Trophoblast cell (in vitro differentiated cells and primary cell): ENCODE data around the gene LTBP4.

ENCODE experiments used
- DNase-seq, 2 donors: peaks; one replicate each; pipeline ENCODE4 v3.0.0-alpha.2; 2016
- H2AFZ ChIP-seq: 2 replicates; pipeline ENCODE4 v1.6.1; 2013; ENCODE audit warnings: low read length, moderate library complexity, mild to moderate bottlenecking; ENCODE audit not compliant: insufficient read depth, poor library complexity
- H2AK5ac ChIP-seq: 2 replicates; pipeline ENCODE4 v1.6.1; 2013; ENCODE audit warnings: mild to moderate bottlenecking, low read length
- H2BK120ac ChIP-seq: 2 replicates; pipeline ENCODE4 v1.6.1; 2013; ENCODE audit warnings: low read length, mild to moderate bottlenecking, moderate library complexity; ENCODE audit not compliant: insufficient read depth, poor library complexity
- H2BK12ac ChIP-seq: 2 replicates; pipeline ENCODE4 v1.6.1; 2013; ENCODE audit warnings: mild to moderate bottlenecking, low read length, moderate library complexity
- H2BK5ac ChIP-seq: 2 replicates; pipeline ENCODE4 v1.6.1; 2013; ENCODE audit warnings: low read length, low read depth, moderate library complexity, mild to moderate bottlenecking; ENCODE audit not compliant: poor library complexity
- H3K14ac ChIP-seq: 2 replicates; pipeline ENCODE4 v1.6.1; 2013; ENCODE audit warnings: mild to moderate bottlenecking, low read length
- H3K18ac ChIP-seq: 2 replicates; pipeline ENCODE4 v1.6.1; 2013; ENCODE audit warnings: mild to moderate bottlenecking, low read length
- H3K23ac ChIP-seq: 2 replicates; pipeline ENCODE4 v1.6.1; 2013; ENCODE audit warnings: low read length
- H3K27ac ChIP-seq: 2 replicates; pipeline ENCODE4 v1.5.1; 2013; ENCODE audit warnings: low read depth, mild to moderate bottlenecking, inconsistent platforms, low read length, moderate library complexity
- H3K27me3 ChIP-seq: 2 replicates; pipeline ENCODE4 v1.6.1; 2013; ENCODE audit warnings: inconsistent platforms, mild to moderate bottlenecking, low read length, moderate library complexity; ENCODE audit not compliant: insufficient read depth
- H3K36me3 ChIP-seq, 2 experiments: 1 replicate in 1 of 2; 2 replicates in 1 of 2; pipeline ENCODE4 v1.6.1; 2013; ENCODE audit warnings: low read length in 2 of 2, mild to moderate bottlenecking in 2 of 2, moderate library complexity in 1 of 2; ENCODE audit not compliant: insufficient read depth in 2 of 2, control insufficient read depth in 1 of 2
- H3K4ac ChIP-seq: 2 replicates; pipeline ENCODE4 v1.6.1; 2013; ENCODE audit warnings: low read depth, mild to moderate bottlenecking, low read length, moderate library complexity
- H3K4me1 ChIP-seq, 2 experiments: 1 replicate in 1 of 2; 2 replicates in 1 of 2; pipeline ENCODE4 v1.6.1; 2013; ENCODE audit warnings: low read length in 2 of 2, mild to moderate bottlenecking in 2 of 2, moderate library complexity in 1 of 2; ENCODE audit not compliant: insufficient read depth in 2 of 2, control insufficient read depth in 1 of 2
- H3K4me2 ChIP-seq: 2 replicates; pipeline ENCODE4 v1.6.1; 2013; ENCODE audit warnings: inconsistent platforms, mild to moderate bottlenecking, low read length, moderate library complexity
- H3K4me3 ChIP-seq: 2 replicates; pipeline ENCODE4 v1.5.1; 2013; ENCODE audit warnings: mild to moderate bottlenecking, low read depth, low read length, inconsistent platforms
- H3K79me1 ChIP-seq: one replicate; pipeline ENCODE4 v1.6.1; 2013; ENCODE audit warnings: low read length
- H3K79me2 ChIP-seq: 2 replicates; pipeline ENCODE4 v1.6.1; 2013; ENCODE audit warnings: low read length, mild to moderate bottlenecking; ENCODE audit not compliant: control insufficient read depth, insufficient read depth, poor library complexity
- H3K9ac ChIP-seq: 2 replicates; pipeline ENCODE4 v1.6.1; 2013; ENCODE audit warnings: mild to moderate bottlenecking, low read length
- H3K9me3 ChIP-seq: 2 replicates; pipeline ENCODE4 v1.6.1; 2013; ENCODE audit warnings: low read depth, mild to moderate bottlenecking, control low read depth, inconsistent platforms, low read length; ENCODE audit not compliant: insufficient read depth
- H4K12ac ChIP-seq: 2 replicates; pipeline ENCODE4 v1.6.1; 2013; ENCODE audit warnings: low read depth, mild to moderate bottlenecking, low read length, moderate library complexity
- H4K8ac ChIP-seq: 2 replicates; pipeline ENCODE4 v1.6.1; 2013; ENCODE audit warnings: low read depth, mild to moderate bottlenecking, low read length, moderate library complexity
- H4K91ac ChIP-seq: one replicate; pipeline ENCODE4 v1.6.1; 2013; ENCODE audit warnings: low read depth, mild to moderate bottlenecking, low read length, moderate library complexity
- WGBS: extraction: QIAGEN DNeasy Blood & Tissue Kit; methylation state at CpG from one replicate; pipeline ENCODE4 v1.1.7; 2013; ENCODE audit warnings: missing lambda C conversion rate; ENCODE audit not compliant: insufficient read length, insufficient coverage; ENCODE audit errors: extremely low coverage; 5-methylcytosine and 5-hydroxymethylcytosine counted together

The LTBP4 gene

GRCh38 chr19:40586611-40587010 lies 14.6 kb upstream of the LTBP4 start:
- no peak overlapping the region for H3K18ac ChIP-seq
- H3K9me3 ChIP-seq = no peaks in the 10 kb centered on the region
- no peak overlapping the region for H4K12ac ChIP-seq
- H3K23ac ChIP-seq = no peak overlapping the region
- H3K4ac ChIP-seq = no peak overlapping the region
- H3K14ac ChIP-seq = no peak overlapping the region
- no peak overlapping the region for H2BK5ac ChIP-seq
- H4K8ac ChIP-seq = no peak overlapping the region
- H3K4me1 ChIP-seq = peaks cover 0 to 3% of the 10 kb centered on the region in 2 experiments
- no peak overlapping the region for H2AK5ac ChIP-seq
- H3K9ac ChIP-seq = no peak overlapping the region
- H3K4me2 ChIP-seq = no peak overlapping the region
- no peak overlapping the region for H2BK120ac ChIP-seq
- H4K91ac ChIP-seq = no peak overlapping the region
- no peak overlapping the region for H3K4me3 ChIP-seq
- no peaks in the 10 kb centered on the region for H3K79me2 ChIP-seq
- H3K36me3 ChIP-seq = peaks cover 38 to 43% of the 10 kb centered on the region in 2 experiments
- no peaks in the 10 kb centered on the region for H3K27me3 ChIP-seq
- H3K27ac ChIP-seq = no peak overlapping the region
- H3K79me1 ChIP-seq = no peaks in the 10 kb centered on the region
- H2BK12ac ChIP-seq = no peak overlapping the region
- no peak overlapping the region for H2AFZ ChIP-seq
- DNase-seq = no peak
- no CpG with 5 or more reads among the region's 14 CpGs for WGBS

DNA sequence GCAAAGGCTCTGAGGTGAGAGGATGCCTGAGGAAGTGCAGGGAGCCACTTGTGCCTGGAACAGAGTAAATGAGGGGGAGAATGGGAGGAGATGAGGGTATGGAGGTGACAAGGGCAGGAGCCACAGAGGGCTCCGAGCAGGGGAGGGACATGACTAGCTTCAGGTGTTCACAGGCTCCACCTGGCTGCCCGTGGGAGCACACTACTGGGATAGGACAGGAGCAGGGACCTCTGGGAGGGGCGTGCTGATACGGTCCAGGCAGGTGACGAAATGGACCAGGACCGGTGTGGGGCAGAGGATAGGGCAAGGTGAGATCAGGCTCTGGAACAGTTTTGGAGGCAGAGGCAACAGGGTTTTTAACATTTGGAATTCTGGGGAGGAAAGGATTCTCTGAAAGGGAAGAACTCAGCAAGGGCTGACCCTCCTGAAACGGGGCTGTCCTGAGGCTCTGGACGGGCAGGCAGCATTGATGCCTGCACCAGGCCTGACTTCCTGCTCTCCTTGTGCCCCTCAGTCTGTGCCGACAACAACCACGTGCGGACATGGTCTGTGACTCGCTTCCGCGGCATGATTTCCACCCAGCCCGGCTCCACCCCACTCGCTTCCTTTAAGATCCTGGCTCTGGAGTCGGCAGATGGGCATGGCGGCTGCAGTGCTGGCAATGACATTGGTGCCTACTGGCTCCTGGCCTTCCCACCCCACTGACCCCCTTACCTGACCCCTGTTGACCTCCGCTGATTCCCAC lies 12.9 kb upstream of the LTBP4 start:
- Histone ChIP-seq H3K27ac (no peak overlapping the region), H3K9me3 (no peaks in the 10 kb centered on the region), H4K12ac (no peak overlapping the region), H3K9ac (no peak overlapping the region), H3K79me2 (no peaks in the 10 kb centered on the region), H3K4me3 (no peak overlapping the region), H2BK5ac (no peak overlapping the region), H4K91ac (no peak overlapping the region), H3K23ac (no peak overlapping the region), H3K36me3 (peaks cover 29 to 34% of the 10 kb centered on the region in 2 experiments), H3K18ac (no peak overlapping the region), H2BK120ac (no peak overlapping the region), H4K8ac (no peak overlapping the region), H3K14ac (no peak overlapping the region), H3K79me1 (no peaks in the 10 kb centered on the region), H3K4me1 (peaks cover 0 to 3% of the 10 kb centered on the region in 2 experiments), H2AFZ (no peak overlapping the region), H3K4ac (no peak overlapping the region), H3K4me2 (no peak overlapping the region), H3K27me3 (no peaks in the 10 kb centered on the region), H2AK5ac (no peak overlapping the region), H2BK12ac (no peak overlapping the region)
- DNase-seq = no peak
- WGBS = no CpG with 5 or more reads among the region's 19 CpGs

- no peak overlapping the region for H2AFZ ChIP-seq
- no peaks in the 10 kb centered on the region for H3K79me1 ChIP-seq
- H4K12ac ChIP-seq = no peak overlapping the region
- no peak overlapping the region for H3K4me2 ChIP-seq
- no peaks in the 10 kb centered on the region for H3K27me3 ChIP-seq
- no peak overlapping the region for H2BK12ac ChIP-seq
- H3K9me3 ChIP-seq = no peaks in the 10 kb centered on the region
- no peak overlapping the region for H3K4me3 ChIP-seq
- H3K18ac ChIP-seq = no peak overlapping the region
- H3K27ac ChIP-seq = no peak overlapping the region
- H3K4ac ChIP-seq = no peak overlapping the region
- no peak overlapping the region for H4K91ac ChIP-seq
- DNase-seq = no peak
- H3K14ac ChIP-seq = no peak overlapping the region
- H3K79me2 ChIP-seq = no peaks in the 10 kb centered on the region
- H3K4me1 ChIP-seq = peaks cover 0 to 3% of the 10 kb centered on the region in 2 experiments
- H3K36me3 ChIP-seq = peaks cover 25 to 30% of the 10 kb centered on the region in 2 experiments
- no CpG with 5 or more reads among the region's 9 CpGs for WGBS
- no peak overlapping the region for H3K23ac ChIP-seq
- H4K8ac ChIP-seq = no peak overlapping the region
- H2AK5ac ChIP-seq = no peak overlapping the region
- H2BK5ac ChIP-seq = no peak overlapping the region
- H2BK120ac ChIP-seq = no peak overlapping the region
- H3K9ac ChIP-seq = no peak overlapping the region
Observed at GRCh38 chr19:40588926-40589569, 12.1 kb upstream of the LTBP4 start.

DNA sequence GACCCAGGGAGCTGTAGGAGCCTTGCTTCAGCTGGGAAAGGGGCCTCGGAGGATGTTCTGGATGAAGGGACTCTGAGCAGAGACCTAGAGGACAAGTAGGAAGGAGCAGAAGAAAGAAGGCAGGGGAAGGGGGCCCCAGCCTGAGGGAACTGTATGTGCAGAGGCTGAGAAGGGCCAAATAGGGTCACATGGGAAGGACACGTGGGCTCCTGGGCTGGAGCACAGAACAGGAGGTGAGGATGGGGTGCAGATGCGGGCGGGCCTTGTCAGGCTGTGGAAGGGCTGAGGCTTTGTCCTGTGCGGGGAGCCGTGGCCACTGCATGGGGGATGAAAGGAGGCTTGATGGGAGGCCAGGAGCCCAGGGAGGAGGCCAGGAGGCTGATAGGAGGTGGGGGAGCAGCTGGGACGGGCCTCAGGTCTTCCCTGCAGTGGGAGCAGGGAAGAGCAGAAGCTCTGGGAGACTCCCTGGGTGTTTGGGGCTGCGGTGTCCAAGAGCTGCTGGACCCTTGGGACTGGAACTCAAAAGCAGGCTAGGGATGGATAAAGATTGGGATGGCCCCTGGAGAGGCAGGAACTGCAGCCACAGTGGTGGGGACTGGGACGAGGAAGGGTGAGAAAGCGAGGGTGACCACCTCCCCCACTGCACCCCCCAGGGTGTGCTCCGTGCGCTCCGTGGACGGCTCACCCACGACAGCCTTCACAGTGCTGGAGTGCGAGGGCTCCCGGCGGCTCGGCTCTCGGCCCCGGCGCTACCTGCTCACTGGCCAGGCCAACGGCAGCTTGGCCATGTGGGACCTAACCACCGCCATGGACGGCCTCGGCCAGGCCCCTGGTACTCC lies 11.4 kb upstream of the LTBP4 start:
- Histone ChIP-seq H2AFZ (no peak overlapping the region), H3K27me3 (no peaks in the 10 kb centered on the region), H3K4ac (no peak overlapping the region), H3K9ac (no peak overlapping the region), H3K4me2 (no peak overlapping the region), H3K79me1 (no peaks in the 10 kb centered on the region), H4K91ac (no peak overlapping the region), H3K27ac (no peak overlapping the region), H2BK120ac (no peak overlapping the region), H3K18ac (no peak overlapping the region), H3K4me3 (no peak overlapping the region), H3K4me1 (peaks cover 0 to 3% of the 10 kb centered on the region in 2 experiments), H3K36me3 (peaks cover 25 to 30% of the 10 kb centered on the region in 2 experiments), H3K9me3 (no peaks in the 10 kb centered on the region), H3K79me2 (no peaks in the 10 kb centered on the region), H3K14ac (no peak overlapping the region), H2AK5ac (no peak overlapping the region), H2BK5ac (no peak overlapping the region), H3K23ac (no peak overlapping the region), H4K8ac (no peak overlapping the region), H4K12ac (no peak overlapping the region), H2BK12ac (no peak overlapping the region)
- WGBS = no CpG with 5 or more reads among the region's 26 CpGs
- DNase-seq = no peak
